ENCODE data around the gene CCT2.

CCT2 gene

GRCh38 chr12:69585189-69586062, at the start of gene CCT2:
Gene CCT2 (plus strand): TSS chr12:69585459. CDS start chr12:69585522, 63 bp downstream.
- H3K4me3 ChIP-seq: peak within 1 kb of the TSS; percentile 98
- DNase-seq (ENCODE audit: low spot score): peak; percentile 96
- TF ChIP-seq CTCF (IDR thresholded peaks at IDR 0.05): no peak
- peak within 1 kb of the TSS; percentile 78 to 90 for H3K27ac ChIP-seq

GRCh38 chr12:69540987-69541386, 44.3 kb upstream of the CCT2 start:
- TF ChIP-seq CTCF (IDR thresholded peaks at IDR 0.05): no peak

GRCh38 chr12:69544087-69544486, 41.2 kb upstream of the CCT2 start:
- Histone ChIP-seq H3K4me3 (no peak overlapping the region), H3K27ac (no peak overlapping the region)
- no peak for DNase-seq (ENCODE audit: low spot score)
- TF ChIP-seq CTCF (IDR thresholded peaks at IDR 0.05): no peak

More at GRCh38 chr12:69540987-69541386, 44.3 kb upstream of the CCT2 start:
- H3K27ac ChIP-seq: no peak overlapping the region
- no peak overlapping the region for H3K4me3 ChIP-seq
- no peak for DNase-seq (ENCODE audit: low spot score)

- DNase-seq (ENCODE audit: low spot score): no peak
- H3K27ac ChIP-seq: no peak overlapping the region
- no peak for TF ChIP-seq CTCF (IDR thresholded peaks at IDR 0.05)
- H3K4me3 ChIP-seq: no peak overlapping the region
These were observed 40.2 kb upstream of the CCT2 start for GRCh38 chr12:69545081-69545480.

GRCh38 chr12:69546693-69547438, 38.4 kb upstream of the CCT2 start:
- TF ChIP-seq CTCF (IDR thresholded peaks at IDR 0.05): no peak
- no peak for DNase-seq (ENCODE audit: low spot score)
- H3K27ac ChIP-seq: no peak overlapping the region
- no peak overlapping the region for H3K4me3 ChIP-seq

GRCh38 chr12:69548687-69549086, 36.6 kb upstream of the CCT2 start:
- Histone ChIP-seq H3K27ac (no peak overlapping the region), H3K4me3 (no peak overlapping the region)
- no peak for TF ChIP-seq CTCF (IDR thresholded peaks at IDR 0.05)
- DNase-seq (ENCODE audit: low spot score): no peak
